GM12873 (cell line): Measurements from ENCODE around the gene MRPS5.
A peak's percentile ranks its signal among the peaks of the same experiment; 100 is the strongest.

ENCODE experiments used
- CTCF ChIP-seq: IDR thresholded peaks from 2 replicates; pipeline ENCODE4 v1.5.1; 2012; ENCODE audit warnings: low read depth, mild to moderate bottlenecking, moderate library complexity, low read length, control low read depth; ENCODE audit not compliant: insufficient read depth; ENCODE audit errors: missing control alignments

The MRPS5 gene

DNA sequence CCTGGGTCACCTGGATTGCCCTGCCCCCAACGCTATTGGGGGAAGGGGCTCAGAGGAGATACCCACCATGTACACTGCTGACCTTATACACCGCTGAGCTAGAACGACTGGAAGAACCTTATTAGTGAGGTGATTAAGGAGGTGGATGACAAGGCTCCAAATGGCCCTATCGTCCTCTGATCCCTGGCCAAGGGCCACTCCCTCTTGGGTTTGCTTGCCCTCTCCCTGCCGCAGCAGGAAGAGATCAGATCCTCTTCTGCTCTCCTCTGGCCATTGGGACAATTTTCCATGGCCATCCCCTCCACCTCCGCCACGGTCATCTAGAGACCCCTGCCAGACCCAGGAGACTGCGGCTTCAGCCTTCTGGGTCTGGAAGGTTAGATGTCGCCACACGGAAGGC lies 36.8 kb upstream of the MRPS5 start:
- TF ChIP-seq CTCF, result no peak

DNA sequence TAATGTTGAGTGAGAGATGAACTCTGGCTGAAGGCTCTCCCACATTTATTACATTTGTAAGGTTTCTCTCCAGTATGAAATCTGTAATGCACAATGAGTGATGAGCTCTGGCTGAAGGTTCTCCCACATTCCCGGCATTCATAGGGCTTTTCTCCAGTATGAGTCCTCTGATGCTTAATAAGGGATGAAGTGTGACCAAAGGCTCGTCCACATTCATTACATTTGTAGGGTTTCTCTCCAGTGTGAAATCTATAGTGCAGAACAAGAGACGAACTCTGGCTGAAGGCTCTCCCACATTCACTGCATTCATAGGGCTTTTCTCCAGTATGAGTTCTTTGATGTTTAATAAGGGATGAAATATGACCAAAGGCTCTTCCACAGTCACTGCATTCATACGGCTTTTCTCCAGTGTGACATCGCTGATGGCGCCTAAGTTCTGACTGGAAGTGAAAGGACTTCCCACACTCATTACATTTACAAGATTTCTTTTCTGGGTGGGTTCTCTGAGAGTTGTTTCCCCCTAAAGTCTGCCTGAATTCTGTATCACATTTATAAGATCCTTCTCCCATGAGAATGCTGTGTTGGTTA lies 27.9 kb upstream of the MRPS5 start:
- TF ChIP-seq CTCF, result no peak

DNA sequence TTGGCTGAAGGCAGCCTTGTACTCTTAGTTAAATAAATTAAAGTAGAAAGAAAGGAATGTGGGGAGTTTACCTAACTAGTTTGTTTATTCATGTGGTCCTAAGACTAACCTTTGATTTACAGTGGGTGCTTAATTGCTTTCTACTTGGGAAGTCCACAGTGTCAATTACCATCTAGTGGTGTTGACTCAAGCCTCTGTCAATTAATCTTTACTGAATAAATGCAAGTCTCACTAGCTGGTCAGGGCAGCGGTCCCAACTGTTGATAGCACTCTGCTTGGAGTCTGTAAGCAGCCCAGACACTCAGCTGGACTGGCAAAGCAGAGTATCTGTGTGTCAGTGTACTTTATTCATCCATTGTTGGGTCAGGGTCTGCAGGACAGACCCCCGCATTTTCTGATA lies 22.2 kb upstream of the MRPS5 start:
- TF ChIP-seq CTCF, result no peak

DNA sequence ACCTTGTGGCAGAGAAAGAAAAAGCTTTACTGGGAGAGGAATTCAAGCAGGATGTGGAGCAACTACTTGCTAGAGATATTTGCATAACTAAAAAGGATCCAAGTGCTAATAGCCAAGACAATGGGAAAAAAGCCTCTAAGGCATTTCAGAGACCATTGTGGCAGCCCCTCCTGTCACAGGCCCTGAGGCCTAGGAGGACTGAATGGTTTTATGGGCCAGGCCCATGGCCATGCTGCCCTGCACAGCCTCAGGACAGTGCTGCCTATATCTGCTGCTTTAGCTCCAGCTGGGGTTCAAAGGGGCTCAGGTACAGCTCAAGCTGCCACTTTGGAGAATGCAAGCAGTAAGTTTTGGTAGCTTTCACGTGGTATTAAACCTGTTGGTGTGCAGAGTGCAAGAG lies 17.1 kb upstream of the MRPS5 start:
- no peak for TF ChIP-seq CTCF

GRCh38 chr2:95122197-95122551 lies 566 bp upstream of the MRPS5 start:
- no peak for TF ChIP-seq CTCF

DNA sequence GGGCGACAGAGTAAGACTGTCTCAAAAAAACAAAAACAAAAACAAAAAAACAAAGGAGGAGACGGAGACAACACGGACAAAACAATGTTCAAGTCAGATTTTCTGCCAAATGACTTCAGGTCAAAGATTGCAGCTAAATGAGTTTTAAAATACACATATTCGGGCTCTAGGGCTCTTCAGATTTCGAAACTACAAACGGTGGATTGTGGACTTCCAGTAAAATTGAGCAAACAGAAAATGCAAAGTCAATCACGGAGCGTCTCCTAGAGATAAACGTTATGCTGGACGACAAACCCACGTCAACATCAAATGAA lies 558 bp downstream of the MRPS5 start:
- TF ChIP-seq CTCF, result no peak

DNA sequence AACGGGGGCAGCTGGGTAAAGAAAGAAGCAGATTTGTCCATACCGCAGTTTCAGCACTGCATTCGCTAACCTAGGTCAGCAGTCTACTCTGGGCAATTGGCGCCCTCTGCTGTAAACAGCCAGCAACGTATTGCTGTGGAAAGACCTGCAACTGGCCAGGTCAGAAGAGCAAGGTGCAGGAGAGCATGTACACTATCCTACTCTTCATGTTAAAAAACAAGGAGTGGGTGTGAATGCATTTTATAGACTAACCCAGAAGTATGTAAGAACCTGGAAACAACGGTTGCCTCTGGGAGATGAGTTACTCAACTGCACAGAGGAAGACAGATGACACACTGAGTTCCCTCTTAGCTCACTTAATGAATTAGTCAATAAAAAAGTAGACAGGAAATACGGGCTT lies 6.2 kb downstream of the MRPS5 start:
- TF ChIP-seq CTCF, result peak; percentile 93
